HG03460 (cell line): ENCODE data around the gene TBC1D22A.
"Not testable (repeated sequence)": the region's sequence is repeated elsewhere in the genome, so short reads cannot be mapped to it uniquely, and the experiment has no call there.

Experiments used
- ATAC-seq: cut with Tn5 transposase; IDR thresholded peaks from one replicate; pipeline ENCODE4 v1.9.1; 2021; ENCODE audit not compliant: unreplicated experiment

Gene TBC1D22A

GRCh38 chr22:46773076-46773475 lies 10.6 kb downstream of the TBC1D22A start:
- ATAC-seq = no peak

GRCh38 chr22:46774253-46774979 lies 12.0 kb downstream of the TBC1D22A start:
- peak; percentile 28 for ATAC-seq

- no peak for ATAC-seq
Measured at GRCh38 chr22:46774980-46775849, 12.8 kb downstream of the TBC1D22A start.

GRCh38 chr22:46775850-46776826 lies 13.7 kb downstream of the TBC1D22A start:
- ATAC-seq = no peak

GRCh38 chr22:46776876-46777608 lies 14.6 kb downstream of the TBC1D22A start:
- no peak for ATAC-seq

- ATAC-seq = no peak
Measured at GRCh38 chr22:46777609-46777970, 15.1 kb downstream of the TBC1D22A start.

GRCh38 chr22:46779023-46779422 lies 16.6 kb downstream of the TBC1D22A start:
- ATAC-seq = no peak

GRCh38 chr22:46779651-46780050 lies 17.2 kb downstream of the TBC1D22A start:
- no peak for ATAC-seq

GRCh38 chr22:46780453-46780852 lies 18.0 kb downstream of the TBC1D22A start:
- ATAC-seq = no peak

- no peak for ATAC-seq
Measured at GRCh38 chr22:46781291-46781690, 18.8 kb downstream of the TBC1D22A start.

GRCh38 chr22:46782200-46782599 lies 19.8 kb downstream of the TBC1D22A start:
- ATAC-seq = not testable (repeated sequence)

GRCh38 chr22:46783721-46784120 lies 21.3 kb downstream of the TBC1D22A start:
- ATAC-seq = no peak

GRCh38 chr22:46788441-46789172 lies 26.2 kb downstream of the TBC1D22A start:
- ATAC-seq = no peak

- no peak for ATAC-seq
Measured at GRCh38 chr22:46789992-46790391, 27.5 kb downstream of the TBC1D22A start.

GRCh38 chr22:46791201-46791731 lies 28.8 kb downstream of the TBC1D22A start:
- no peak for ATAC-seq

GRCh38 chr22:46792061-46792796 lies 29.8 kb downstream of the TBC1D22A start:
- no peak for ATAC-seq

GRCh38 chr22:46792841-46793261 lies 30.4 kb downstream of the TBC1D22A start:
- no peak for ATAC-seq

- ATAC-seq = no peak
Measured at GRCh38 chr22:46793497-46793896, 31.0 kb downstream of the TBC1D22A start.

GRCh38 chr22:46794067-46794466 lies 31.6 kb downstream of the TBC1D22A start:
- ATAC-seq = no peak
